GM19328 (cell line): ENCODE results near the gene KCNJ16.

ENCODE experiments used
- ATAC-seq: cut with Tn5 transposase; IDR thresholded peaks from one replicate; pipeline ENCODE4 v1.9.1; 2021; ENCODE audit warnings: mild to moderate bottlenecking, moderate library complexity; ENCODE audit not compliant: unreplicated experiment

KCNJ16 gene

DNA sequence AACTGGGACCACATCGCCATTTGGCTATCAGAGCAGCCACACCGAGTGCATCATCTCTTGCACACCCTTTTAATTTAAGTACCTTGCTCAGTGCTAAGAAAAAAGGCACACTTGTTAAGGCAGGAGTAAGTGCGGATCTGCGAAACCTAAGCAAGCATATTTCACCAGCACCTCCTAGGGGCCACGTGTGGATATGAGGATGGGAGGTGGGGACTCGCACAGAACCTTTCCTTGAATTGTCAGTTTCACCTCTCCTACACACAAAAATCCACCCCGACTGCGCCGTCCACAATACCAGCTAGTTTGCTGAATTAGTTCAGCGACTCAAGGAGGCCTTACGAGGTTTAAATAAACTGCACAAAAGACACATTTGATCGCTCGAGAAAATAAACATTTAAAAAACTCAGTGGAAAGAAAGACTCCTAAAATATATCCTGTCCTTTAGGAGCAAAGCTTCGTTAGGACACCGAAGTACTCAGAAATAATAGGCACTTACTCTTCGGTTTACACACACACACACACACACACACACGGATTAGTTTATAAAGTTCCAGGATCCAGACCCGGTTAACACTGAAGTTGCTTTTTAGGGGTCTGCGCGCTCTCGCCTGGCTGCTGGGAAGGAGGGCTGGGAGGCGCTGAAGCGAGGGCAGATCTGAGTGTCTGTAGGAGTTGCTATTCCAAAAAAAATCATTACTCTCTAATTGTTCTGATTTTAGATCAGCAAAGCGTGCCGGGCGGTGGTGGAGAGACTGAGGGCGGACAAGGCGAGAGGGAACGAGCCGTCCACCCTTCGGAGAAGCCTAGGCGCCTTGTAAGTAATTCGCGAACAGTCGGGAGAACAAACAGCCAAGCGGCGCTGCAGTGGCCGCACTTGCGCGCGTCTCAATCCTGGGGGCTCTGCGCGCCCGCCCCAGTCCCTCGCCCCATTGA lies 93.3 kb downstream of the KCNJ16 start:
- no peak for ATAC-seq

DNA sequence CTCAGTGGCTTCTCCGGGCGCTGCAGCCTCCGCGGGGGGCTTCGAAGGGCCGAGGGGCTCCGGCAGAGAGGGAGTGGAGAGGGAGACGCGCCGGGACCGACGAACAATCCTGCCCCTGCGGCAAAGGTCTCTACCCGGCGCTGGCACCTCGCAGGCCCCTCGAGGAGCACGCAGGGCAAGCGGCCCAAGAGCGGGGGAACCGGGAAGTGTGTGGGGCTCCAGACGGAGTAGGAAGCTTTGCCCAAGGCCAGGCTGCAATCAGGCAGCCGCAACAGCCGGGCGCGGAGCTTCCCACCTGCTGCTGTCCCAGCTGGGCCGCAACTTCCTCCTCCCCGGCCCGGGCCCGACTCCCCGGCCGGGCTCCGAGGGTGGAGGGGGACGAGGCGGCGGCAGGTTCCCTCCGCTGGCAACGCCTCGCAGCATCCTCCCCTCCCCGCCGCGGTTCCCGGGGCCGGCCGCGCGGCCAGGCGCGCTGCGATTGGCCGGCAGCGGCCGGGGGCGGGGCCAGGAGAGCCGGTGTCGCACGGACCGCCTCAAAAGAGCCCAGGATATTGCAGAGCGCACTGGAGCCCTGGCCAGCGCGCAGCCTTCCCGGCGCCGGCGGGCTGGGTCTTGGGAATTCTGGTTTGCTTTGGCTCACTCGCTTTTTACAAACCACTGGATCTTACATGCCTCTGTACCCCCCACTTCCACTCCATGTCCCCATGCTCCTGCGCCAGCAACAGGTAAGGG lies 94.1 kb downstream of the KCNJ16 start, which contains the start of gene KCNJ2:
TSS of gene KCNJ2 (plus strand) at position 556 of the 732 bp plus-strand sequence. CDS start 5,508 bp downstream, outside the sequence.
- peak; percentile 95 for ATAC-seq

DNA sequence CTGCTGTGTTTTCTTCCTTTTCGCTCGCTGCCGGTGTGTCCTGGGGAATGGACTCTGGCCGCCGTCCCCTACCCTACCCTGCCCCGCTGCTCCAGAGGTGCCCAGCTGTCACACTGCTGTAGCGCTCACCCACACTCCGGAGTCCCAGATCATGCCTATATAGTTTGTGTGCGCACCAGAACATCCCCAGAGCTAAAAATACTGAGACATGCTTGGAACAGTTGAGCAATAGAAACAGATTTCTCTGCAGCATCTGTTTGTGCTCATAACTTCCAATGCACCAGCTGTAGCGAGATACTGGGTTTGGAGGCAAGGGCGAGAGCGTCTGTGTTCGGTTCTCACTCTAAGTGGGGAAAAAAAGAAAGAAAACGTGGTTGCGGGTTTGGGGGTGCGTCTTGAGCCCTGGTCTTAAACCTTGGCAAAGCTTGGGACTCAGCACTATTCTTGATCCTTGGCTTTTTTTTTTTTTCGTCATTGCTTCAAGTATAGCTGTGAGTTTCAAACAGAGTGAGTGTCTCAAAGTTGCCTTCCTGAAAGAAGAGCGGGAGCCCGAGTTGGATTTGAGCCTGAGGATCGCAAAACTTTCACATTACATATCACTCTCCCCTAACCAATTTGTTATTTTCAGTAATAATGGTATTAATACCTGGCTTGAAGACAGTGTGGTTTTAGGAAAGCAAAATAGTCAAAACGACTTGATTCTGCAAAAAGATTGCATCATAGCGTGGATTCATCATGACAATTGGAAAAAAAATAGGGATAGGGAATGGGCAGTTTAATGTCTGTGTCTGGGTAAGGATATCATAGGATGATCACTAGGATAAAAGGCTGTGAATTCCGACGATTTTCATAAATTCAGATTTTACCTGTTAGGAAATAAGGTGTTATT lies 94.9 kb downstream of the KCNJ16 start:
- ATAC-seq: no peak

DNA sequence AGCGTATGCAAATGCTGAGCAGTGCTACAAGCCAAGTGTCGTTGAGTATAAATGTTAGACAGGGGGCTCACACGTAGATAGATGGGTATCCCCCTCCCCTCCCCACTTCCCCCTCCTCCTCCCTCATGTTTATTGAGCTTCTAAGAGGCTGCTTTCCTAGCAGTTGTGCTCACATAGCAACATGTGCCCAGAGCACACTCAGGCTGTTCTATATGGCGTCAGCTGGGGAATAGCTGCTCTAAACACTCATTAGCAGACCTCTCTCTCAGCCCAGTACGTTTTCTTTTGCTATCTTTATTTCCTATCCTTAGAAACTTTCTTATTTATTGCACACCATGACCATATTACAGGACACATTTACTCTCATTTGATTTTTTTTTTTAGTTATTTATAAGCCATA lies 96.1 kb downstream of the KCNJ16 start:
- ATAC-seq: no peak

DNA sequence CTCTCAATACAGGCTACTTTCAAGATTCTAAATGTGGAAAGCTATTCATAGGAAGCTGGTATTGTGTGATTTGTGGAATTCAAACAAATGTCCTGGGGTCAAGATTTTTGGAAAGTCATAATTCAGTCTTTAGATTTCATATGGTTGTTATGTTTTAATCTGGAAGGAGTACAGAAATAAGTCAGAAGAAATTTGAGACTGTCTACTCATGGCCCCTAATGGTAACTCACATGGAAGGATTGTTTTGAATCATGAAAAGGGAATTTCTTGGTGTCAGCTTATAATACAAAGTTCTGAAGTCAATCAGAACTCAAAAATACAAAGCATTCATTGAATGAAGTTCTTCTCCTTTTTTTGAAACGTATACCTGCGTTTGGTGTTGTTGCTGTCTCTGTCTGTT lies 97.4 kb downstream of the KCNJ16 start:
- no peak for ATAC-seq

DNA sequence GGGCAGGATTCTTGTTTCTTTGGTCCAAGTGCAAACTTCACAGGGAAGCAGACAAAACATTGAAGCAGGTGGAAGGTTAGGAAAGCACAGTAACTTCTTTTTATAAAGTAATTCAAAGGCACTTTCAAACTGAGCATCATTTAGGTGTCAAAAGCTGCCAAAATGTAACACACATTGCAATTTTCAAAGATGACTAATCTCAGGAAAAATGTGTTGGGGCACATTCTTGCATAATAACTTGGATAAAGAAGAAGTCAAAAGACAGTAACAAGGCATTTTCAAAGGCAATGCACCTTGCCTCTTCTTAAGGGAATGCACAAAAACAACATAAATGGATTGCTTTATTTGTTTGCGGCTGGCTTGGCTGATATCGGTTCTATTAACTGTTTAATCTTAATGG lies 97.9 kb downstream of the KCNJ16 start:
- ATAC-seq: no peak

DNA sequence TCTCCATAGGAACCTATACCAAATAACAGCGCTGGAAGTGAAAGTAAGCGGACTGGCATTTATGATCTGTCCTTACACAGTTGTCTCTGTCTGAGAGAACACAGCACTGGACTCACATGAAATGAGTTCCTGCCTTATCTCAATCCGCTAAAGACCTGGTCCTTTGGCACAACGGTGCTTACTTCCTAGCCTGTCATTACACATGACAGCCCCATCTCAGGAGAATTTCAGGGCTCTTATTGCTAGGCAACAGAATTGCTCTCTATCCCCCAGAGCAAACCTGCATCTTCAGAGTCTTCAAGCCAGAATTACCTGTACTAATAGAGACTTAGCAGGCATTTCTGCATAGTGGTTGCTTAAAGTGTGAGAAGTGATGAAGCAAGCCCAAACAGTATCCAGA lies 98.7 kb downstream of the KCNJ16 start:
- no peak for ATAC-seq

DNA sequence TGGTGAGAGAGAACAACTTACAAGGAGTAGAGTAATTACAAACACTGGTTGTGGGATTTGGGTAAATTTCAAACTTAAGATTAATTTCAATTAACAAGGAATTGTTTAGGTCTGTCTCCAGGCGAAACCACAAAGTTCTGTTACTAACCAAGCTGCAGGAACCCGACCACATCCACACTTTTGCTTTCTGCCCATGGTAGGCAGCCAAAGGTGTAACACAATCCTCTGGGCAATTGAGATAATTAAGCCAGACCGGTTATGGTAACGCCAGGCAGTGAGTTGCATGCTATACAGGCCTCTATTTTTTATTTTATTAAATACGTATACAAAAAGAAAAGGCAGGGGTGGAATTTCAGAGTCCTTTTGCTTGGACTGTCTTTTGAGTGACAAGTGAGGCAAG lies 106.4 kb downstream of the KCNJ16 start:
- no peak for ATAC-seq

DNA sequence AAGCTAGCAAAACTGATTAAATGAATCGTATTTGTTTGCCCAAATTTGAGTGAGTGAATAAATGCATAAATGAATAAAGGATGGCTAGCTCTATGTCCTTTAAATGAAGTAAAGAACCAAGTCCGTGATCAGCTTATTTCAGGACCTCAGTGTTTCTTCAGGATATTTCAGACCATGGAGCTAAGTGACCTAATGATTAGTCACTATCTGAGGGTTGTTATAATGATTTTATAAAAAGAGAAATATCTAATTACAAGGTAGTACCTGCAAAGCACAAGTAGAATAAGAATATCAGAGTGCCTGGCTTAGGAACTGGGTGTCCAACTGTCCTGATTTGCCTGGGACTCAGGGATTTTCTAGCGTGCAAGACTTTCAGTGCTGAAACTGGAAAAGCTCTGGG lies 106.8 kb downstream of the KCNJ16 start:
- ATAC-seq: no peak

DNA sequence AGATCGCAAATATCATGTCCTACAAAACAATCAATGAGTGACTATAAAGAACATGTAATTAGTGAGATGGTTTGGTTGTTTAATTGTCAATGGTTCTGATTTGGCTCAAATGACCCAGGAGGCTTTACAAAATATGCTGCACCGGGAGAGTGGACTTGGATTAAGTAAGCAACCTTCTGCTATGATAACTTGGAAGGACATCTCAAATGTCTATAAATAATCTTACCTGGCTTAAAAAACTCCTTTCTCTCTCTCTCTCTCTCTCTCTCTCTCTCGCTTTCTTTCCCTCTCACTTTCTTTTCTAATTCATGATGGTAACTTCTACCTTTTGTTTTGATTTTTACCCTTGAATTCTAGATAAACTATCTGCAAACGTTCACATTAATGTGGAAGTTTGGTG lies 108.5 kb downstream of the KCNJ16 start:
- no peak for ATAC-seq

DNA sequence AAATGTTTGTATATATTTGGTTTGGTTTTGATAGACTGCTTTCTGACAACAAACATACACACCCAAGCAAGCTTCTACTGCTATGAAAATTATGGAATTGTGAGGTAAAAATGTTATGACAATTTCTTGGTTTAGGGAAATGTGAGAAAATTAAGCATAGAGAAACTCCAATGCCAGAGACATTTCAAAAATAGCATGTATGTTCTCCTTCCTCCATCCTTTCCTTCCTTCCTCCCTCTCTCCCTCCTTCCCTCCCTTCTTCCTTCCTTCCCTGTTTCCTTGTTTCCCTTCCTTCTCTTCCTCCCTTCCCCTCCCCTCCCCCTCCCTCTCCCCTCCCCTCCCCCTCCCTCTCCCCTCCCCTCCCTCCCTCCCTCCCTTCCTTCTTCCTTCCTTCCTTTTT lies 109.2 kb downstream of the KCNJ16 start:
- no peak for ATAC-seq

DNA sequence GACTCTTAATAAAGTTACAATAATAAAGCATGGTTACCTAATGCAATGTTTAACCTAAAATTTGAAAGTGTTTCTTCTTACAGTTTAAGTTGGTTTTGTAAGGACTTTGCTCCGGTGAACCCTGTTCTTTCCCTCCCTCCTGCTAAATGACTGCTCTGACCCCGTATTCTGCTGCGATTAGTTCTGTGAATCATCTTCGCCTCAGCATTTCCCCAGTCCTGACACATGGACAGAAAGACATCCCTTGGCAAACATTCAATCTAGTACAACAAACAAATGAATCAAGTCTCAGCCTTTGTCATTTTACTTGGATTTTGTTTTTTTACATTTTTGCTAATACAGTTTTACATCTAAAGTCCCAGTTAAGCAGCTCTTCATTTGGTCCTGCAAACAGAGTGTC lies 109.7 kb downstream of the KCNJ16 start:
- ATAC-seq: no peak
